ENCODE measurements around the gene CDC42EP4.
A peak's percentile ranks its signal among the peaks of the same experiment; 100 is the strongest.
"Not testable (repeated sequence)": the region's sequence is repeated elsewhere in the genome, so short reads cannot be mapped to it uniquely, and the experiment has no call there.

Gene CDC42EP4

GRCh38 chr17:73309727-73310596 lies 1.8 kb downstream of the CDC42EP4 start:
- no peaks in the 10 kb centered on the region for H3K9me3 ChIP-seq (ENCODE audit: control insufficient read depth, low read length)
- peak overlapping the region; percentile 96 for H3K4me3 ChIP-seq (ENCODE audit: insufficient read depth, low read depth, low read length, poor library complexity, severe bottlenecking)
- no peaks in the 10 kb centered on the region for H3K27me3 ChIP-seq (replicated peaks; ENCODE audit: control insufficient read depth, insufficient read depth, low read length, poor library complexity, severe bottlenecking)
- no peak overlapping the region for H3K27ac ChIP-seq (ENCODE audit: insufficient read depth, low read length, poor library complexity, severe bottlenecking)
- no peaks in the 10 kb centered on the region for H3K36me3 ChIP-seq (ENCODE audit: control insufficient read depth, insufficient read depth, low read length)
- H3K4me1 ChIP-seq (ENCODE audit: control insufficient read depth, insufficient read depth, low read length, poor library complexity, severe bottlenecking), result peaks cover 13% of the 10 kb centered on the region
- no peak for DNase-seq

GRCh38 chr17:73308959-73309358 lies 2.8 kb downstream of the CDC42EP4 start:
- not testable (repeated sequence) for H3K9me3 ChIP-seq (ENCODE audit: control insufficient read depth, low read length); DNase-seq; H3K27me3 ChIP-seq (replicated peaks; ENCODE audit: control insufficient read depth, insufficient read depth, low read length, poor library complexity, severe bottlenecking); H3K4me3 ChIP-seq (ENCODE audit: insufficient read depth, low read depth, low read length, poor library complexity, severe bottlenecking); H3K36me3 ChIP-seq (ENCODE audit: control insufficient read depth, insufficient read depth, low read length); H3K27ac ChIP-seq (ENCODE audit: insufficient read depth, low read length, poor library complexity, severe bottlenecking)
- H3K4me1 ChIP-seq (ENCODE audit: control insufficient read depth, insufficient read depth, low read length, poor library complexity, severe bottlenecking), result peaks cover 13% of the 10 kb centered on the region

- H3K4me3 ChIP-seq (ENCODE audit: insufficient read depth, low read depth, low read length, poor library complexity, severe bottlenecking), result no peak overlapping the region
- no peaks in the 10 kb centered on the region for H3K9me3 ChIP-seq (ENCODE audit: control insufficient read depth, low read length)
- H3K36me3 ChIP-seq (ENCODE audit: control insufficient read depth, insufficient read depth, low read length), result no peaks in the 10 kb centered on the region
- no peaks in the 10 kb centered on the region for H3K27me3 ChIP-seq (replicated peaks; ENCODE audit: control insufficient read depth, insufficient read depth, low read length, poor library complexity, severe bottlenecking)
- no peak for DNase-seq
- H3K4me1 ChIP-seq (ENCODE audit: control insufficient read depth, insufficient read depth, low read length, poor library complexity, severe bottlenecking), result peaks cover 13% of the 10 kb centered on the region
- no peak overlapping the region for H3K27ac ChIP-seq (ENCODE audit: insufficient read depth, low read length, poor library complexity, severe bottlenecking)
Measured at GRCh38 chr17:73308017-73308823, 3.6 kb downstream of the CDC42EP4 start.

GRCh38 chr17:73307130-73307529 lies 4.7 kb downstream of the CDC42EP4 start:
- Histone ChIP-seq H3K9me3 (ENCODE audit: control insufficient read depth, low read length) (no peaks in the 10 kb centered on the region), H3K4me3 (ENCODE audit: insufficient read depth, low read depth, low read length, poor library complexity, severe bottlenecking) (no peak overlapping the region), H3K27ac (ENCODE audit: insufficient read depth, low read length, poor library complexity, severe bottlenecking) (no peak overlapping the region), H3K36me3 (ENCODE audit: control insufficient read depth, insufficient read depth, low read length) (no peaks in the 10 kb centered on the region), H3K27me3 (replicated peaks; ENCODE audit: control insufficient read depth, insufficient read depth, low read length, poor library complexity, severe bottlenecking) (no peaks in the 10 kb centered on the region), H3K4me1 (ENCODE audit: control insufficient read depth, insufficient read depth, low read length, poor library complexity, severe bottlenecking) (peaks cover 9% of the 10 kb centered on the region)
- no peak for DNase-seq

- no peaks in the 10 kb centered on the region for H3K27me3 ChIP-seq (replicated peaks; ENCODE audit: control insufficient read depth, insufficient read depth, low read length, poor library complexity, severe bottlenecking)
- no peak overlapping the region for H3K27ac ChIP-seq (ENCODE audit: insufficient read depth, low read length, poor library complexity, severe bottlenecking)
- H3K4me3 ChIP-seq (ENCODE audit: insufficient read depth, low read depth, low read length, poor library complexity, severe bottlenecking), result no peak overlapping the region
- H3K9me3 ChIP-seq (ENCODE audit: control insufficient read depth, low read length), result no peaks in the 10 kb centered on the region
- peaks cover 9% of the 10 kb centered on the region for H3K4me1 ChIP-seq (ENCODE audit: control insufficient read depth, insufficient read depth, low read length, poor library complexity, severe bottlenecking)
- DNase-seq, result no peak
- no peaks in the 10 kb centered on the region for H3K36me3 ChIP-seq (ENCODE audit: control insufficient read depth, insufficient read depth, low read length)
Measured at GRCh38 chr17:73305845-73306836, 5.7 kb downstream of the CDC42EP4 start.

GRCh38 chr17:73304971-73305812 lies 6.6 kb downstream of the CDC42EP4 start:
- Histone ChIP-seq H3K27me3 (replicated peaks; ENCODE audit: control insufficient read depth, insufficient read depth, low read length, poor library complexity, severe bottlenecking) (no peaks in the 10 kb centered on the region), H3K36me3 (ENCODE audit: control insufficient read depth, insufficient read depth, low read length) (no peaks in the 10 kb centered on the region), H3K27ac (ENCODE audit: insufficient read depth, low read length, poor library complexity, severe bottlenecking) (no peak overlapping the region), H3K4me3 (ENCODE audit: insufficient read depth, low read depth, low read length, poor library complexity, severe bottlenecking) (no peak overlapping the region), H3K4me1 (ENCODE audit: control insufficient read depth, insufficient read depth, low read length, poor library complexity, severe bottlenecking) (peaks cover 3% of the 10 kb centered on the region), H3K9me3 (ENCODE audit: control insufficient read depth, low read length) (no peaks in the 10 kb centered on the region)
- no peak for DNase-seq

- no peaks in the 10 kb centered on the region for H3K27me3 ChIP-seq (replicated peaks; ENCODE audit: control insufficient read depth, insufficient read depth, low read length, poor library complexity, severe bottlenecking)
- DNase-seq, result no peak
- no peaks in the 10 kb centered on the region for H3K4me1 ChIP-seq (ENCODE audit: control insufficient read depth, insufficient read depth, low read length, poor library complexity, severe bottlenecking)
- H3K27ac ChIP-seq (ENCODE audit: insufficient read depth, low read length, poor library complexity, severe bottlenecking), result no peak overlapping the region
- no peak overlapping the region for H3K4me3 ChIP-seq (ENCODE audit: insufficient read depth, low read depth, low read length, poor library complexity, severe bottlenecking)
- H3K9me3 ChIP-seq (ENCODE audit: control insufficient read depth, low read length), result no peaks in the 10 kb centered on the region
- no peaks in the 10 kb centered on the region for H3K36me3 ChIP-seq (ENCODE audit: control insufficient read depth, insufficient read depth, low read length)
Measured at GRCh38 chr17:73304438-73304837, 7.4 kb downstream of the CDC42EP4 start.

- Histone ChIP-seq H3K4me3 (ENCODE audit: insufficient read depth, low read depth, low read length, poor library complexity, severe bottlenecking) (no peak overlapping the region), H3K27ac (ENCODE audit: insufficient read depth, low read length, poor library complexity, severe bottlenecking) (no peak overlapping the region), H3K9me3 (ENCODE audit: control insufficient read depth, low read length) (no peaks in the 10 kb centered on the region), H3K36me3 (ENCODE audit: control insufficient read depth, insufficient read depth, low read length) (no peaks in the 10 kb centered on the region), H3K4me1 (ENCODE audit: control insufficient read depth, insufficient read depth, low read length, poor library complexity, severe bottlenecking) (no peaks in the 10 kb centered on the region), H3K27me3 (replicated peaks; ENCODE audit: control insufficient read depth, insufficient read depth, low read length, poor library complexity, severe bottlenecking) (no peaks in the 10 kb centered on the region)
- DNase-seq, result no peak
Measured at GRCh38 chr17:73302189-73302588, 9.6 kb downstream of the CDC42EP4 start.

GRCh38 chr17:73301369-73301768 lies 10.4 kb downstream of the CDC42EP4 start:
- Histone ChIP-seq H3K4me1 (ENCODE audit: control insufficient read depth, insufficient read depth, low read length, poor library complexity, severe bottlenecking) (no peaks in the 10 kb centered on the region), H3K27ac (ENCODE audit: insufficient read depth, low read length, poor library complexity, severe bottlenecking) (no peak overlapping the region), H3K4me3 (ENCODE audit: insufficient read depth, low read depth, low read length, poor library complexity, severe bottlenecking) (no peak overlapping the region), H3K27me3 (replicated peaks; ENCODE audit: control insufficient read depth, insufficient read depth, low read length, poor library complexity, severe bottlenecking) (no peaks in the 10 kb centered on the region), H3K9me3 (ENCODE audit: control insufficient read depth, low read length) (no peaks in the 10 kb centered on the region), H3K36me3 (ENCODE audit: control insufficient read depth, insufficient read depth, low read length) (no peaks in the 10 kb centered on the region)
- DNase-seq, result no peak

All from effector memory CD4-positive, alpha-beta T cell (primary cell).